Ovary (tissue), 3 donors: Measurements from ENCODE around the gene ARHGEF9.

Source experiments
- EP300 ChIP-seq: sonication (generic); formaldehyde crosslinking; IDR thresholded peaks from one replicate; pipeline ENCODE4 v1.6.1; 2017; ENCODE audit warnings: antibody characterized with exemption
- POLR2A ChIP-seq: fragments of 450-650 bp; IDR thresholded peaks from one replicate; pipeline ENCODE4 v1.6.1; 2017; ENCODE audit warnings: antibody characterized with exemption, mild to moderate bottlenecking, moderate library complexity
- TF ChIP-seq, protein P1 (sequence below), 3 donors: fragments of 450-650 bp in 2 of 3; fragments of 200-600 bp in 1 of 3; IDR thresholded peaks; one replicate each; pipeline versions ENCODE4 v1.5.1 to v1.8.0; 2016 to 2022; ENCODE audit warnings: antibody characterized with exemption in 3 of 3, mild to moderate bottlenecking in 1 of 3
- donor health status: DM: no; HTN: no; CAD: no.

- TF ChIP-seq EP300: no peak
- TF ChIP-seq, protein P1, sequence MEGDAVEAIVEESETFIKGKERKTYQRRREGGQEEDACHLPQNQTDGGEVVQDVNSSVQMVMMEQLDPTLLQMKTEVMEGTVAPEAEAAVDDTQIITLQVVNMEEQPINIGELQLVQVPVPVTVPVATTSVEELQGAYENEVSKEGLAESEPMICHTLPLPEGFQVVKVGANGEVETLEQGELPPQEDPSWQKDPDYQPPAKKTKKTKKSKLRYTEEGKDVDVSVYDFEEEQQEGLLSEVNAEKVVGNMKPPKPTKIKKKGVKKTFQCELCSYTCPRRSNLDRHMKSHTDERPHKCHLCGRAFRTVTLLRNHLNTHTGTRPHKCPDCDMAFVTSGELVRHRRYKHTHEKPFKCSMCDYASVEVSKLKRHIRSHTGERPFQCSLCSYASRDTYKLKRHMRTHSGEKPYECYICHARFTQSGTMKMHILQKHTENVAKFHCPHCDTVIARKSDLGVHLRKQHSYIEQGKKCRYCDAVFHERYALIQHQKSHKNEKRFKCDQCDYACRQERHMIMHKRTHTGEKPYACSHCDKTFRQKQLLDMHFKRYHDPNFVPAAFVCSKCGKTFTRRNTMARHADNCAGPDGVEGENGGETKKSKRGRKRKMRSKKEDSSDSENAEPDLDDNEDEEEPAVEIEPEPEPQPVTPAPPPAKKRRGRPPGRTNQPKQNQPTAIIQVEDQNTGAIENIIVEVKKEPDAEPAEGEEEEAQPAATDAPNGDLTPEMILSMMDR (IDR thresholded peaks at IDR 0.05): no peak
- no peak for TF ChIP-seq POLR2A
These were observed 120.3 kb downstream of the ARHGEF9 start for GRCh38 chrX:63664741-63665140.
